Aorta (tissue), 5 donors: Measurements from ENCODE around the gene KCNT2. TPM values are rescaled to one million over a fixed set of nuclear protein-coding genes. Genes with fewer than 3 reads are reported as not detected.
"Not testable (repeated sequence)": the region's sequence is repeated elsewhere in the genome, so short reads cannot be mapped to it uniquely, and the experiment has no call there.

Experiments used
- ATAC-seq: fragments of 200-7000 bp; cut with Tn5 transposase; one replicate; pipeline ENCODE4 v1.9.1; 2022; ENCODE audit warnings: moderate library complexity; ENCODE audit not compliant: low FRiP score
- DNase-seq, 2 donors: peaks; one replicate each; pipeline ENCODE4 v3.0.0-alpha.2; 2020
- H3K27ac ChIP-seq, 2 donors: one replicate each; pipeline ENCODE4 v1.5.1; 2013; ENCODE audit warnings: low read length in 2 of 2, mild to moderate bottlenecking in 2 of 2, moderate library complexity in 2 of 2, control low read depth in 1 of 2, inconsistent platforms in 1 of 2, low read depth in 1 of 2
- H3K27me3 ChIP-seq, 2 donors: one replicate each; pipeline ENCODE4 v1.6.1; 2013; ENCODE audit warnings: control low read depth in 1 of 2, low read length in 1 of 2, mild to moderate bottlenecking in 1 of 2, moderate library complexity in 1 of 2; ENCODE audit not compliant: insufficient read depth in 2 of 2, control insufficient read depth in 1 of 2
- H3K36me3 ChIP-seq, 2 donors: one replicate each; pipeline ENCODE4 v1.6.1; 2013; ENCODE audit warnings: control low read depth in 1 of 2, low read length in 1 of 2, mild to moderate bottlenecking in 1 of 2; ENCODE audit not compliant: insufficient read depth in 2 of 2, control insufficient read depth in 1 of 2
- H3K4me1 ChIP-seq, 2 donors: one replicate each; pipeline ENCODE4 v1.6.1; 2013; ENCODE audit warnings: low read length in 2 of 2, control low read depth in 1 of 2, mild to moderate bottlenecking in 1 of 2, moderate library complexity in 1 of 2; ENCODE audit not compliant: insufficient read depth in 2 of 2, control insufficient read depth in 1 of 2
- H3K4me3 ChIP-seq, 2 donors: one replicate each; pipeline ENCODE4 v1.5.1; 2013; ENCODE audit warnings: low read length in 2 of 2, control low read depth in 1 of 2, mild to moderate bottlenecking in 1 of 2
- H3K9me3 ChIP-seq: one replicate; pipeline ENCODE4 v1.6.1; 2013; ENCODE audit warnings: mild to moderate bottlenecking, low read length; ENCODE audit not compliant: control insufficient read depth
- WGBS, 2 donors: extraction: QIAGEN DNeasy Blood & Tissue Kit; methylation state at CpG; one replicate each; pipeline ENCODE4 v1.1.7; 2013; 5-methylcytosine and 5-hydroxymethylcytosine counted together
- intact Hi-C, 2 donors: fragments of 100-400 bp; cut with DNase I; formaldehyde crosslinking; loops; one replicate each; pipeline versions ENCODE4 v1.14.2 to v1.15.0; 2022
- polyA plus RNA-seq, 2 donors: library from polyadenylated mRNA; stranded (reverse); fragments of 200-250 nt; gene quantifications; one replicate each; pipeline ENCODE4 v1.2.3, GENCODE V29; 2013
- total RNA-seq, 2 donors: library from RNA; stranded (reverse); fragmentation: NEBNext Ultra II Directional; extraction: Animal tissue kit (Norgen Biotek cat#: 25700); gene quantifications; one replicate each; pipeline ENCODE4 v1.2.1, GENCODE V29; 2021
- donor health status: healthy with polysubstance abuse.
- donor health status: Bipolar disorder and iron deficiency.
- donor health status: DM: no; HTN: no; CAD: no.
- donor health status: DM: no; HTN: no; CAD: no.
- donor health status: DM: yes; HTN: yes; CAD: no.

The KCNT2 gene
- total and polyA plus RNA-seq, 4 donors, result 3.0 to 23.3 (median 16.3) TPM

GRCh38 chr1:196306421-196306820 lies 301.8 kb downstream of the KCNT2 start:
- intact Hi-C loops, result no loop called here
- Histone ChIP-seq H3K4me3 (no peak overlapping the region), H3K36me3 (no peaks in the 10 kb centered on the region), H3K27ac (no peak overlapping the region), H3K27me3 (no peaks in the 10 kb centered on the region), H3K9me3 (no peaks in the 10 kb centered on the region), H3K4me1 (no peaks in the 10 kb centered on the region)
- 81 to 85% methylated on average over 2 of the region's 2 CpGs for WGBS, 2 donors
- ATAC-seq, result no peak
- no peak for DNase-seq

- intact Hi-C loops, result no loop called here
- no peak overlapping the region for H3K27ac ChIP-seq
- DNase-seq (no peak), ATAC-seq (no peak)
- no peaks in the 10 kb centered on the region for H3K9me3 ChIP-seq
- 78 to 85% methylated on average over 2 of the region's 2 CpGs for WGBS, 2 donors
- no peak overlapping the region for H3K4me3 ChIP-seq
- no peaks in the 10 kb centered on the region for H3K4me1 ChIP-seq
- no peaks in the 10 kb centered on the region for H3K36me3 ChIP-seq
- no peaks in the 10 kb centered on the region for H3K27me3 ChIP-seq
These were observed 303.0 kb downstream of the KCNT2 start for GRCh38 chr1:196305216-196305615.

GRCh38 chr1:196302981-196303380 lies 305.3 kb downstream of the KCNT2 start:
- Histone ChIP-seq H3K27me3 (no peaks in the 10 kb centered on the region), H3K9me3 (no peaks in the 10 kb centered on the region), H3K4me1 (no peaks in the 10 kb centered on the region), H3K36me3 (no peaks in the 10 kb centered on the region), H3K4me3 (no peak overlapping the region), H3K27ac (no peak overlapping the region)
- ATAC-seq, result no peak
- DNase-seq, result no peak
- intact Hi-C loops, result no loop called here

GRCh38 chr1:196302420-196302819 lies 305.8 kb downstream of the KCNT2 start:
- no peaks in the 10 kb centered on the region for H3K27me3 ChIP-seq
- intact Hi-C loops, result no loop called here
- DNase-seq (no peak), ATAC-seq (no peak)
- no peaks in the 10 kb centered on the region for H3K4me1 ChIP-seq
- no peaks in the 10 kb centered on the region for H3K36me3 ChIP-seq
- no peak overlapping the region for H3K4me3 ChIP-seq
- 97% methylated on average over 1 of the region's 1 CpG for WGBS, 2 donors
- H3K27ac ChIP-seq, result no peak overlapping the region
- no peaks in the 10 kb centered on the region for H3K9me3 ChIP-seq

GRCh38 chr1:196295766-196296165 lies 312.5 kb downstream of the KCNT2 start:
- intact Hi-C loops, result no loop called here
- no peaks in the 10 kb centered on the region for H3K36me3 ChIP-seq
- DNase-seq, result no peak
- H3K4me3 ChIP-seq, result no peak overlapping the region
- no peaks in the 10 kb centered on the region for H3K4me1 ChIP-seq
- H3K27ac ChIP-seq, result no peak overlapping the region
- H3K9me3 ChIP-seq, result no peaks in the 10 kb centered on the region
- no peaks in the 10 kb centered on the region for H3K27me3 ChIP-seq
- ATAC-seq, result no peak

GRCh38 chr1:196278816-196279215 lies 329.4 kb downstream of the KCNT2 start:
- Histone ChIP-seq H3K27ac (no peak overlapping the region), H3K9me3 (no peaks in the 10 kb centered on the region), H3K4me3 (no peak overlapping the region), H3K36me3 (no peaks in the 10 kb centered on the region), H3K4me1 (no peaks in the 10 kb centered on the region), H3K27me3 (no peaks in the 10 kb centered on the region)
- intact Hi-C loops, result no loop called here
- 95% methylated on average over 3 of the region's 3 CpGs for WGBS, 2 donors
- no peak for ATAC-seq
- no peak for DNase-seq

GRCh38 chr1:196277860-196278259 lies 330.4 kb downstream of the KCNT2 start:
- ATAC-seq (no peak), DNase-seq (no peak)
- Histone ChIP-seq H3K4me1 (no peaks in the 10 kb centered on the region), H3K4me3 (no peak overlapping the region), H3K27ac (no peak overlapping the region), H3K9me3 (no peaks in the 10 kb centered on the region), H3K36me3 (no peaks in the 10 kb centered on the region), H3K27me3 (no peaks in the 10 kb centered on the region)
- intact Hi-C loops, result no loop called here

- H3K4me3 ChIP-seq, result no peak overlapping the region
- no peaks in the 10 kb centered on the region for H3K4me1 ChIP-seq
- DNase-seq (no peak), ATAC-seq (no peak)
- no peaks in the 10 kb centered on the region for H3K27me3 ChIP-seq
- H3K9me3 ChIP-seq, result no peaks in the 10 kb centered on the region
- WGBS, 2 donors, result 76 to 77% methylated on average over 6 of the region's 6 CpGs
- H3K36me3 ChIP-seq, result no peaks in the 10 kb centered on the region
- no peak overlapping the region for H3K27ac ChIP-seq
- intact Hi-C loops, result no loop called here
These were observed 336.9 kb downstream of the KCNT2 start for GRCh38 chr1:196271212-196271947.

GRCh38 chr1:196263086-196263485 lies 345.2 kb downstream of the KCNT2 start:
- H3K4me1 ChIP-seq, H3K9me3 ChIP-seq, H3K27me3 ChIP-seq, ATAC-seq, H3K36me3 ChIP-seq, intact Hi-C loops, H3K4me3 ChIP-seq, DNase-seq, H3K27ac ChIP-seq: not testable (repeated sequence)
- WGBS, 2 donors, result 95 to 96% methylated on average over 4 of the region's 4 CpGs
